MM.1S (cell line): ENCODE results near the gene GRB10.

Source experiments
- DNase-seq: peaks from one replicate; pipeline ENCODE4 v3.0.0-alpha.2; 2015
- H2AFZ ChIP-seq: fragments of 300-600 bp; sonication (generic); 2 replicates; pipeline ENCODE4 v1.6.0; 2016; ENCODE audit warnings: antibody characterized with exemption, low read length
- H3F3A ChIP-seq: fragments of 300-600 bp; sonication (generic); 2 replicates; pipeline ENCODE4 v1.6.1; 2016; ENCODE audit warnings: mild to moderate bottlenecking, antibody characterized with exemption, low read length, moderate library complexity, mixed read lengths; ENCODE audit not compliant: insufficient read depth
- H3K27ac ChIP-seq: fragments of 300-600 bp; sonication (generic); 2 replicates; pipeline ENCODE4 v1.5.1; 2016; ENCODE audit warnings: mild to moderate bottlenecking, low read length
- H3K27me3 ChIP-seq: fragments of 300-600 bp; sonication (generic); replicated peaks from 2 replicates; pipeline ENCODE4 v1.6.0; 2016; ENCODE audit warnings: low read length; ENCODE audit not compliant: insufficient read depth
- H3K36me3 ChIP-seq: fragments of 300-600 bp; sonication (generic); replicated peaks from 2 replicates; pipeline ENCODE4 v1.6.1; 2016; ENCODE audit warnings: mild to moderate bottlenecking, low read length, mixed read lengths; ENCODE audit not compliant: insufficient read depth
- H3K4me1 ChIP-seq: fragments of 300-600 bp; sonication (generic); 2 replicates; pipeline ENCODE4 v1.6.1; 2016; ENCODE audit warnings: low read length, mixed read lengths
- H3K4me2 ChIP-seq: fragments of 300-600 bp; sonication (generic); 2 replicates; pipeline ENCODE4 v1.6.0; 2016; ENCODE audit warnings: low read depth, low read length
- H3K4me3 ChIP-seq: fragments of 300-600 bp; sonication (generic); 2 replicates; pipeline ENCODE4 v1.5.1; 2016; ENCODE audit warnings: low read length, mixed read lengths
- H3K79me2 ChIP-seq: fragments of 300-600 bp; sonication (generic); 2 replicates; pipeline ENCODE4 v1.6.1; 2016; ENCODE audit warnings: mixed run types, low read length, mixed read lengths
- H3K9ac ChIP-seq: fragments of 300-600 bp; sonication (generic); 2 replicates; pipeline ENCODE4 v1.6.1; 2016; ENCODE audit warnings: low read length, mixed read lengths
- H3K9me2 ChIP-seq: fragments of 300-600 bp; sonication (generic); replicated peaks from 2 replicates; pipeline ENCODE4 v1.6.1; 2016; ENCODE audit warnings: mild to moderate bottlenecking, low read length, mixed read lengths; ENCODE audit not compliant: insufficient read depth
- H3K9me3 ChIP-seq: fragments of 300-600 bp; sonication (generic); replicated peaks from 2 replicates; pipeline ENCODE4 v1.6.1; 2016; ENCODE audit warnings: mild to moderate bottlenecking, low read length, mixed read lengths; ENCODE audit not compliant: insufficient read depth
- H4K20me1 ChIP-seq: fragments of 300-600 bp; sonication (generic); 2 replicates; pipeline ENCODE4 v1.6.1; 2016; ENCODE audit warnings: mild to moderate bottlenecking, low read length, moderate library complexity, mixed read lengths; ENCODE audit not compliant: insufficient read depth
- EZH2 ChIP-seq: fragments of 300-600 bp; sonication (generic); optimal IDR thresholded peaks from 2 replicates; pipeline ENCODE3; 2017; ENCODE audit warnings: low read depth, mild to moderate bottlenecking, antibody characterized with exemption, low read length, mixed read lengths
- EZH2phosphoT487 ChIP-seq: fragments of 300-600 bp; sonication (generic); IDR thresholded peaks from 2 replicates; pipeline ENCODE4 v1.6.1; 2018; ENCODE audit warnings: antibody characterized with exemption, low read length
- TF ChIP-seq, protein P1 (sequence below): fragments of 300-600 bp; sonication (generic); IDR thresholded peaks from 2 replicates; pipeline ENCODE4 v1.5.1; 2016; ENCODE audit warnings: antibody characterized with exemption, low read length, mixed read lengths

Gene GRB10

DNA sequence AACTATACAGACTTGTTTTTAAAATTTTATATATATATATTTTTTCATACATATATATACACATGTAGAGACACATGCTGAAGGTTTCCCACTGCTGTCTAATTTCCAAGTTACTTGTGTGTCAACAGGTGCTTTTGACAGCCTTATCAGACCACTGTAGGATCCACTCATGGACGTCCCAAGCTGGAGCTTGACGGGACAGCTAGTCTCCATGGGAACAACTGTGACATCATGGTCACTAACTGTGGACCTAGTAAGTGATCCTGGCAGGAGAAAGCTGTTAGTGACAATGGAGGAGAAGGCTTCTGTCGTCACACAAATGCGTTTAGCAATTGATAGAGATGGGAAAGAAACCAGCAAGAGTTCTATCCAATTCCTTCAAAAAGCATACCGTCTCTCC is 157.3 kb downstream of the GRB10 start:
- H3K4me3 ChIP-seq: no peak overlapping the region
- H3K4me1 ChIP-seq: no peaks in the 10 kb centered on the region
- H4K20me1 ChIP-seq: no peaks in the 10 kb centered on the region
- DNase-seq: no peak
- H3K4me2 ChIP-seq: no peak overlapping the region
- no peaks in the 10 kb centered on the region for H3K27me3 ChIP-seq
- no peaks in the 10 kb centered on the region for H3F3A ChIP-seq
- TF ChIP-seq EZH2phosphoT487: no peak
- no peak overlapping the region for H3K9ac ChIP-seq
- H3K9me3 ChIP-seq: no peaks in the 10 kb centered on the region
- no peaks in the 10 kb centered on the region for H3K79me2 ChIP-seq
- H2AFZ ChIP-seq: no peak overlapping the region
- H3K36me3 ChIP-seq: no peaks in the 10 kb centered on the region
- H3K27ac ChIP-seq: no peak overlapping the region
- H3K9me2 ChIP-seq: no peaks in the 10 kb centered on the region

DNA sequence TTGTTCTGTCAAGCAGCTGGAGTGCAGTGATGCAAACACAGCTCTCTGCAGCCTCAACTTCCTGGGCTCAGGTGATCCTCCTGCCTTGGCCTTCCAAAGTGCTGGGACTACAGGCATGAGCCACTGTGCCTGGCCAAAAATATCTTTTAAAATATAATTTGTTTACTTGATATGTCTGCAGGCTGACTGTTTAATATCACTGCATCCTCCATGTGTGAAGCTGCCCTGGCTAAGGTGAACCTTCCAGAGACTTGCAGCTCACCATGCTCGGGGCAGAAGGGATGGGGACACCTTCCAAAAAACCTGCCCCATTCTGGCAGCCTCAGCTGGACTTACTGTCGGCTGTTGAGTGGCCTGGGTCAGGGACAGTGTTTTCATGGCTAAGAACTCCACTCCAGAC is 159.9 kb downstream of the GRB10 start:
- H3K27ac ChIP-seq: no peak overlapping the region
- H3K36me3 ChIP-seq: no peaks in the 10 kb centered on the region
- no peak overlapping the region for H2AFZ ChIP-seq
- TF ChIP-seq, protein P1, sequence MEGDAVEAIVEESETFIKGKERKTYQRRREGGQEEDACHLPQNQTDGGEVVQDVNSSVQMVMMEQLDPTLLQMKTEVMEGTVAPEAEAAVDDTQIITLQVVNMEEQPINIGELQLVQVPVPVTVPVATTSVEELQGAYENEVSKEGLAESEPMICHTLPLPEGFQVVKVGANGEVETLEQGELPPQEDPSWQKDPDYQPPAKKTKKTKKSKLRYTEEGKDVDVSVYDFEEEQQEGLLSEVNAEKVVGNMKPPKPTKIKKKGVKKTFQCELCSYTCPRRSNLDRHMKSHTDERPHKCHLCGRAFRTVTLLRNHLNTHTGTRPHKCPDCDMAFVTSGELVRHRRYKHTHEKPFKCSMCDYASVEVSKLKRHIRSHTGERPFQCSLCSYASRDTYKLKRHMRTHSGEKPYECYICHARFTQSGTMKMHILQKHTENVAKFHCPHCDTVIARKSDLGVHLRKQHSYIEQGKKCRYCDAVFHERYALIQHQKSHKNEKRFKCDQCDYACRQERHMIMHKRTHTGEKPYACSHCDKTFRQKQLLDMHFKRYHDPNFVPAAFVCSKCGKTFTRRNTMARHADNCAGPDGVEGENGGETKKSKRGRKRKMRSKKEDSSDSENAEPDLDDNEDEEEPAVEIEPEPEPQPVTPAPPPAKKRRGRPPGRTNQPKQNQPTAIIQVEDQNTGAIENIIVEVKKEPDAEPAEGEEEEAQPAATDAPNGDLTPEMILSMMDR: no peak
- no peak for TF ChIP-seq EZH2phosphoT487
- no peak for TF ChIP-seq EZH2
- H3K4me3 ChIP-seq: no peak overlapping the region
- no peak for DNase-seq
- no peaks in the 10 kb centered on the region for H3K27me3 ChIP-seq
- H3K9me3 ChIP-seq: no peaks in the 10 kb centered on the region
- no peaks in the 10 kb centered on the region for H3K79me2 ChIP-seq
- H3F3A ChIP-seq: no peaks in the 10 kb centered on the region
- H3K4me2 ChIP-seq: no peak overlapping the region
- H3K4me1 ChIP-seq: no peaks in the 10 kb centered on the region
- no peaks in the 10 kb centered on the region for H4K20me1 ChIP-seq
- no peak overlapping the region for H3K9ac ChIP-seq
- H3K9me2 ChIP-seq: no peaks in the 10 kb centered on the region

DNA sequence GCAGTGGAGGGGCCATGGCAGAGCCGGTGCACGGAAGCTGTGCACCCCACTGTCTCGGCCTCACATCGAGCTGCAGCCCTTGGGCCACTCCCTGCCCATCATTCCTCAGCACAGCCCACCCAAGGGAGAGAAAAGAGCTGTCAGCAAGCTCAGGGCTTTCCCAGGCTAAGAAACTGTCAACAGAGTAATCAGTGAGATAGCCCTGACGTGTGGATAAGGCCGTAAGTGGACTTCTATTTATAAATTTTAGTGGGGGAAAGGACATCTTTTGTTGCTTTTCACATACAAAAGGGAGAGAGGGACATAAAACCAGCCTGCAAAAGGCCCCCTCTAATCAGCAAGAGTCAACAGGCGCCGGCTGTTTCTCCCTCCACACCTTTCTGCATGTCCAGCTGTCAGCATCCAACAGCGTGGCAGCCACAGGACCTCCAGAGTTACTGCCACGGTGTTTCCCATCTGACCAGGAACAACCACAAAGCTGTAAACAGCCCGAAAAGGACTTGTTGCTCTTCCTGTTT is 160.7 kb downstream of the GRB10 start:
- no peaks in the 10 kb centered on the region for H3K9me2 ChIP-seq
- no peaks in the 10 kb centered on the region for H3K36me3 ChIP-seq
- no peak overlapping the region for H3K27ac ChIP-seq
- DNase-seq: no peak
- no peak overlapping the region for H3K4me3 ChIP-seq
- no peaks in the 10 kb centered on the region for H3K79me2 ChIP-seq
- no peaks in the 10 kb centered on the region for H3K9me3 ChIP-seq
- H3K4me1 ChIP-seq: no peaks in the 10 kb centered on the region
- no peak overlapping the region for H2AFZ ChIP-seq
- no peaks in the 10 kb centered on the region for H4K20me1 ChIP-seq
- no peaks in the 10 kb centered on the region for H3K27me3 ChIP-seq
- H3K9ac ChIP-seq: no peak overlapping the region
- no peak overlapping the region for H3K4me2 ChIP-seq
- no peak for TF ChIP-seq EZH2
- TF ChIP-seq, protein P1: no peak
- TF ChIP-seq EZH2phosphoT487: no peak
- no peaks in the 10 kb centered on the region for H3F3A ChIP-seq

DNA sequence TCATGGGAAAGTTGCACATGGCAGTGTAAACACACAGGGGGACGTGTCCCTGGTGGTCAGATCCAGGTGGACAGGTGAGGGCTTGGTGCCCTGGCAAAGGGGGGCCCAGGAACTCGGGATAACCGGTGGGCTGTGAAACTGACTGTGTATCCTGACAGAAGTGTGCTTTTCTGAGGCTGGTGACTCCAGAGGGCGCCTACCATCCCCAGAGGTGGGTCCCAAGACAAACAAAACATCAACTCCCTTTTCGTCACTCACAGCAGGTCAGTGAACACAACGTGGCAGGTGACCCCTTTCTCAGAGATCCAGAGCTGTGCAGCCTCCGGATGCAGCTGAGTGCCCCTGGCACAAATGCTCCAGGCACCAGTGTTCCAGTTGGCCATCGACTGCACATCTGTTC is 161.5 kb downstream of the GRB10 start:
- no peaks in the 10 kb centered on the region for H3K9me2 ChIP-seq
- DNase-seq: no peak
- H4K20me1 ChIP-seq: no peaks in the 10 kb centered on the region
- H3K9me3 ChIP-seq: no peaks in the 10 kb centered on the region
- no peak overlapping the region for H3K27ac ChIP-seq
- no peak overlapping the region for H2AFZ ChIP-seq
- H3K27me3 ChIP-seq: no peaks in the 10 kb centered on the region
- no peaks in the 10 kb centered on the region for H3F3A ChIP-seq
- H3K36me3 ChIP-seq: no peaks in the 10 kb centered on the region
- no peaks in the 10 kb centered on the region for H3K79me2 ChIP-seq
- H3K4me2 ChIP-seq: no peak overlapping the region
- H3K4me3 ChIP-seq: no peak overlapping the region
- TF ChIP-seq, protein P1: no peak
- TF ChIP-seq EZH2phosphoT487 (no peak), EZH2 (no peak)
- no peak overlapping the region for H3K9ac ChIP-seq
- no peaks in the 10 kb centered on the region for H3K4me1 ChIP-seq
